Naive thymus-derived CD8-positive, alpha-beta T cell (primary cell): Measurements from ENCODE around the gene SNN. TPM values are rescaled to one million over a fixed set of nuclear protein-coding genes. Genes with fewer than 3 reads are reported as not detected.

Source experiments
- ATAC-seq, 2 donors: fragments of 150-1000 bp; cut with Tn5 transposase in 1 of 2; sonication (Bioruptor Pico), chemical (Tn5 transposase) in 1 of 2; 1 replicate in 1 of 2; 2 replicates in 1 of 2; pipeline ENCODE4 v1.10.0; 2021; ENCODE audit warnings: mild to moderate bottlenecking in 2 of 2, moderate library complexity in 2 of 2
- POLR2A ChIA-PET: fragments of 350-600 bp; sonication (Branson Sonifier 250); formaldehyde crosslinking; loops from one replicate; lab custom pipeline; 2021; ENCODE audit warnings: antibody characterized with exemption; lab: Charles Lee
- DNase-seq, 10 donors: peaks; one replicate each; pipeline versions ENCODE4 v3.0.0 to v3.0.0-alpha.2; 2020 to 2022
- H3K27ac Mint-ChIP-seq, 10 donors: one replicate each; pipeline ENCODE4 v1.8.0; 2020 to 2022; ENCODE audit warnings: mild to moderate bottlenecking in 10 of 10, mixed read lengths in 10 of 10, moderate library complexity in 4 of 10, inconsistent platforms in 1 of 10
- H3K27me3 Mint-ChIP-seq, 5 donors: one replicate each; pipeline ENCODE4 v1.8.0; 2021 to 2022; ENCODE audit warnings: mixed read lengths in 5 of 5
- H3K36me3 Mint-ChIP-seq, 3 donors: one replicate each; pipeline ENCODE4 v1.8.0; 2020 to 2022; ENCODE audit warnings: mixed read lengths in 3 of 3, mild to moderate bottlenecking in 2 of 3, inconsistent platforms in 1 of 3
- H3K4me1 Mint-ChIP-seq, 4 donors: one replicate each; pipeline ENCODE4 v1.8.0; 2021 to 2022; ENCODE audit warnings: mixed read lengths in 4 of 4
- H3K4me3 Mint-ChIP-seq, 10 donors: one replicate each; pipeline ENCODE4 v1.8.0; 2020 to 2022; ENCODE audit warnings: mild to moderate bottlenecking in 10 of 10, mixed read lengths in 10 of 10, moderate library complexity in 6 of 10, inconsistent platforms in 1 of 10
- H3K9me3 Mint-ChIP-seq, 9 donors: one replicate each; pipeline ENCODE4 v1.8.0; 2020 to 2022; ENCODE audit warnings: mixed read lengths in 9 of 9, mild to moderate bottlenecking in 3 of 9, inconsistent platforms in 1 of 9, moderate library complexity in 1 of 9
- polyA plus RNA-seq, 3 donors: library from polyadenylated mRNA; unstranded; fragments of 300-500 nt; fragmentation: Illumina TruSeq; gene quantifications; one replicate each; pipeline ENCODE4 v1.2.3, GENCODE V29; 2021
- total RNA-seq, 8 experiments: library from RNA in 2 of 8; stranded (reverse) in 2 of 8; gene quantifications; one replicate each; pipeline ENCODE4 v1.2.3 and lab custom pipeline; 2021 to 2026

The SNN gene
- total and polyA plus RNA-seq, 5 experiments from 2014 or later, result 16.0 to 26.9 (median 24.4) TPM

DNA sequence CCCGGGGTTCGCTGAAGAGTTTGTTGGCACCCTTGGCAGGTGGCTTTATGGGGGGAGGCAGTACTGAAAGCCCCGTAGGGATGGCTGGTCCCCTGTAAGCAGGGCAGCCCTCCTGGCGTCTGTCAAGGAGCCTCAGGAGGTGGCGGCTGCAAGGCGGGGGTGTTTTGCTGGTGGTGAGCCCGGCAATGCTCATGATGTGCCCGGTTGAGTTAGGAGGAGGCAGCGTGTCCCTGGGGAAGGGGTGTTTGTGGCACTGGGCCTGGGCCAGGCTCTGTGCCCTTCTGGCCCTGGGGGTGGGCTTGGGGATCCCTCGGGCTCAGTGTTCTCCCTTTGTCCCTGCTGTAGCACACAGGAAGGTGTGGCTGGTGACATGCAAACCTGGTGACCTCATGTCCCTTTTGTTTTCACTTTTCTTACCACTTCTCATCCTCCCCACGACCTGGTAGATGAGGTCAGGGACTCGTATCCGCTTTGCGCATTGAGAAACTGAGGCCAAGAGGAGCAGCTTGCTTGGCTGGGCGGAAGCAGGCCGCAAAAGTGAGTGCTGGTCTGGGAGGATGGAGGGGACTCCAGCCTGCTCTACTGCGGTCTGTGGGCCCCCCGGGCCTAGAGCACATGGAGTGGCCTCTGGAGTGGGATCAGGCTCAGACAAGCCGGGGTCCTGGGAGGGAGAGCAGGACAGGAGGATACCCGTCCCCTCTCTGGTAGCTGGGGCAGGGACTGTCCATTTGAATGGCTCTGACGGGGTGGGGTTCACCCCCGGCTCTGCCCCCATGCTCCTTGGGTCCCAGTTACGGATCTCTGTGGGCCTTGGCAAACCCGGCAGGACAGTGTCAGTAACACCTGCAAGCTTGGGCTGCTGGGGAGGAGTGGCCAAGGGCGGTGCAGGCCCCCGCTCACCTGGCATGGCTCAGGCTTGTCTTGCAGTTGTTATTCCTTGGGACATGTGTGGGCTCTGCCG lies 2.2 kb downstream of the SNN start:
- no peaks in the 10 kb centered on the region for H3K9me3 Mint-ChIP-seq
- peaks cover 40 to 82% (median 80%) of the 10 kb centered on the region in 4 donors for H3K4me1 Mint-ChIP-seq
- POLR2A ChIA-PET, result interaction anchor here (0.6 to 3.2 kb wide), 9 partner anchors 8 to 129 kb away, joined by 3 to 21 read pairs (median 6); partner anchors contain the start of genes LITAF and TXNDC11
- no peaks in the 10 kb centered on the region for H3K27me3 Mint-ChIP-seq
- ATAC-seq (peak; percentile 23 to 54), DNase-seq (peak in 9 of 10 donors; percentile 20 to 68 (median 48))
- peak overlapping the region; percentile 94 to 98 (median 97) for H3K27ac Mint-ChIP-seq
- H3K36me3 Mint-ChIP-seq, result peaks cover 0 to 6% (median 0%) of the 10 kb centered on the region in 3 donors
- H3K4me3 Mint-ChIP-seq, result peak overlapping the region; percentile 81 to 95 (median 90)

- Mint-ChIP-seq H3K4me3 (peak overlapping the region in 9 of 10 donors; percentile 81 to 95 (median 89)), H3K27me3 (no peaks in the 10 kb centered on the region), H3K36me3 (peaks cover 0 to 13% (median 0%) of the 10 kb centered on the region in 3 donors), H3K4me1 (peaks cover 36 to 82% (median 76%) of the 10 kb centered on the region in 4 donors), H3K9me3 (no peaks in the 10 kb centered on the region), H3K27ac (peak overlapping the region; percentile 94 to 98 (median 97))
- POLR2A ChIA-PET, result interaction anchor here (0.6 to 3.2 kb wide), 5 partner anchors 9 to 49 kb away, joined by 3 to 21 read pairs (median 4); no protein-coding TSS in a partner anchor
- no peak for DNase-seq
- no peak for ATAC-seq
These were observed 3.0 kb downstream of the SNN start for GRCh38 chr16:11671271-11671670.

DNA sequence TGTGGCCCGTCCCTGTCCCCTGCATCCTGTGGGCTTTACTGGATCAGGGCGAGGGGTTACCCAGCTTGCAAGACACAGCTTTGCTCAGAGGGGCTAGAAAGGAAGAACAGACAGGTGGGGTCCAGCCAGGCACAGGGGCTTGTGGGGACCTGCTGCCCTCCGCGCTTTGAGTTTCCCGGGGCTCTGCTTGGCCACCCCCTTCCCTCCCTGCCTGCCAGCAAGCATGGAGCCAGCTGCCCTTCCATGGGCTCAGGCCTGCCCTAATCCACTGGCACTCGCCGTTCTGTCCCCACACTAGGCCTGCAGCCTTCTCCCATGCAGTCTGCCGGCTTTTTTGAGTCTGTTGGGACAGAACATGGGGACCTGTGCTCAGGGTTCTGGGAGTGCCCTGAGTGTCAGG lies 3.4 kb downstream of the SNN start:
- Mint-ChIP-seq H3K4me3 (peak overlapping the region; percentile 34 to 94 (median 87)), H3K36me3 (peaks cover 0 to 17% (median 0%) of the 10 kb centered on the region in 3 donors), H3K4me1 (peaks cover 34 to 83% (median 74%) of the 10 kb centered on the region in 4 donors), H3K9me3 (no peaks in the 10 kb centered on the region), H3K27me3 (no peaks in the 10 kb centered on the region), H3K27ac (peak overlapping the region; percentile 94 to 98 (median 97))
- POLR2A ChIA-PET, result interaction anchor here (1.0 kb wide), 1 partner anchor 9 kb away, joined by 3 read pairs; no protein-coding TSS in a partner anchor
- ATAC-seq, result no peak
- peak in 1 of 10 donors; percentile 45 for DNase-seq

- Mint-ChIP-seq H3K4me3 (peak overlapping the region; percentile 26 to 94 (median 84)), H3K27me3 (no peaks in the 10 kb centered on the region), H3K36me3 (peaks cover 0 to 24% (median 0%) of the 10 kb centered on the region in 3 donors), H3K4me1 (peaks cover 33 to 84% (median 72%) of the 10 kb centered on the region in 4 donors), H3K27ac (peak overlapping the region; percentile 88 to 98 (median 97)), H3K9me3 (no peaks in the 10 kb centered on the region)
- peak in 1 of 2 donors; percentile 26 for ATAC-seq
- DNase-seq, result peak in 7 of 10 donors; percentile 25 to 75 (median 43)
- POLR2A ChIA-PET, result interaction anchor here (1.0 to 1.4 kb wide), 2 partner anchors 8 kb away, joined by 3 to 5 read pairs; no protein-coding TSS in a partner anchor
These were observed 4.2 kb downstream of the SNN start for GRCh38 chr16:11672206-11673090.

DNA sequence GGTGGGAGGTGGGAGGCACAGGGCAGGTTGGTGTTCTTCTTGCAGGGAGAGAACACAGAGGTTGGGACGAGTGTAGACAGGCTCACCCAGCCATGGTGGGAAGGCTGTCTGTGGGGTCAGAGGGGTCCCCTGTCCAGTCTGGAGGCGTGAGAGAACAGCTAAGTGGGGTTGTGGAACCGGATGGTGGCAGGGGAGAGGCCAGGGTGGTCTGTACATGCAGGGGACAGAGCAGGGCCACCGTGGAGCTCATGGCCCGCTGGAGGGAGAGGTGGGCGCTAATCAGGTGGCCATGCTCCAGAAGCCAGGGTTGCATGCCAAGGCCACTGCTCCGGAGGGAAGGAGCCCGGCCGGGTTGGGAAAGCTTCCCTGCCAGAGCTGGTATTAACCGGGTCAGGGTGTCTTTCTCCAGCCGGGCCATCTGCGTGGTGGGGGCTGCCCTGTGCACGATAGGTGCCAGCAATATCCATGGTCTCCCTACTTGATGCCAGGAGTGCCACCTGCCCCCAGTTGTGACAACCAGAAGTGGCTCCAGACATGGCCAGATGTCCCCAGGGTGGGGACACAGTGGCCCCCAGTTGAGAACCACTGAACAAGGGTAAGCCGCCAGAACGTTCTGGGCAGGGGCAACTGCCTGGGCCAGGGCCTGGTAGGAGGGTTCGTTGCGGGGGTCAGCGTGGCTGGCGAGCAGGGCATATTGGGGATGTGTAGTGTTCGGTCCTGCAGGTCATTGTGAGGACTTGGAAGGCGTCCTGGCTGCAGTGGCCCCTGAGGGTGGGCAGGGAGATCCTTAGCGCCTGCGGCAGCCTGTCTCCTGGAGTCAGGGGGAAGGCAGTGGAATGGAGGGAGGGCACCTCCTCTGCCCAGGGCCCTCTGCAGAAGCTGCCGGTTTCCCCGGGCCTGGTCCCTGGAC lies 5.1 kb downstream of the SNN start:
- Mint-ChIP-seq H3K4me1 (peaks cover 36 to 89% (median 77%) of the 10 kb centered on the region in 4 donors), H3K27ac (peak overlapping the region; percentile 88 to 98 (median 97)), H3K27me3 (no peaks in the 10 kb centered on the region), H3K36me3 (peaks cover 0 to 33% (median 0%) of the 10 kb centered on the region in 3 donors), H3K9me3 (no peaks in the 10 kb centered on the region), H3K4me3 (peak overlapping the region; percentile 26 to 94 (median 82))
- ATAC-seq (no peak), DNase-seq (peak in 1 of 10 donors; percentile 63)
- POLR2A ChIA-PET, result interaction anchor here (0.8 to 1.4 kb wide), 2 partner anchors 9 to 14 kb away, joined by 5 to 6 read pairs; no protein-coding TSS in a partner anchor

DNA sequence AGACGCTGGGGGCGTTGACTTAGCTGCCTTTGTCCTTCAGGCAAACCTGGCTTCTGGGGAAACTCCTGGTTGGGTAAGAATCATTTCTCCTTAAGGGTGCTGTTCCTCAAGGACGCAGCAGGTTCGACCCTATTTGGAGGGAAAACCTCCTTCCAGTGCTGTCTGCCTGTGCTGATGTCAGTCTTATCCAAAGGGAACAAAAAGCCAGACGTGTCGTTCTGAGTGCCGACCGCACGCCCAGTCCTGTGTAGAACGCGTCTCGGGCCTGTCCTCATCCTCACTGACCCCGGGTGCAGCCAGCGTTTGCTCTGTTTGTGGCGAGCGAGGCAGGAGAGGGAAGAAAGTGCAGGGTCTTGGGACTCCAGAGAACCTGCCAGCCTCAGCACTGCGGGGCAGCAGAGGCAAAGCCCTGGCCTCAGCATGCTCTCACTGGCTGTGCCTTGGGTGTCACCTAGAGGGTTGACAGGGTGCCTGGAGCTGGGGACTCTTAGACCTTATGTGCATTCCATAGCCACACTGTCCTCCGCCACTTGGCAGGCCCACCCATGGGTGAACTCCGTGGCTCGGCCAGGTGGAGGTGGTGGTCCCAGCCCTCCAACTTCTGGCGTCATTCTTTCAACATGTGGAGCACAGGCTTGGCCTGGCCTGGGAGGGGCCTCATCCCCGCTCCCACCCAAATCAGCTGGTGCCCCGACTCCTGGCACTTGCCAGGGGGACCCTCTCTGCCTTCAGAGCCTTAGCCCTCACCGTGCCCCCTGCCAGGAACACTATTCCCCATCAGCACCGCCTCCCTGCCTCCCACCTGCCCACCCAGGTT lies 6.0 kb downstream of the SNN start:
- POLR2A ChIA-PET, result interaction anchor here (0.6 to 1.4 kb wide), 3 partner anchors 10 to 15 kb away, joined by 3 to 6 read pairs (median 5); no protein-coding TSS in a partner anchor
- Mint-ChIP-seq H3K27me3 (no peaks in the 10 kb centered on the region), H3K36me3 (peaks cover 0 to 40% (median 0%) of the 10 kb centered on the region in 3 donors), H3K9me3 (no peaks in the 10 kb centered on the region), H3K27ac (peak overlapping the region; percentile 69 to 97 (median 90)), H3K4me1 (peaks cover 37 to 95% (median 83%) of the 10 kb centered on the region in 4 donors), H3K4me3 (peak overlapping the region in 4 of 10 donors; percentile 32 to 59 (median 54))
- ATAC-seq, result no peak
- DNase-seq, result peak in 1 of 10 donors; percentile 53

DNA sequence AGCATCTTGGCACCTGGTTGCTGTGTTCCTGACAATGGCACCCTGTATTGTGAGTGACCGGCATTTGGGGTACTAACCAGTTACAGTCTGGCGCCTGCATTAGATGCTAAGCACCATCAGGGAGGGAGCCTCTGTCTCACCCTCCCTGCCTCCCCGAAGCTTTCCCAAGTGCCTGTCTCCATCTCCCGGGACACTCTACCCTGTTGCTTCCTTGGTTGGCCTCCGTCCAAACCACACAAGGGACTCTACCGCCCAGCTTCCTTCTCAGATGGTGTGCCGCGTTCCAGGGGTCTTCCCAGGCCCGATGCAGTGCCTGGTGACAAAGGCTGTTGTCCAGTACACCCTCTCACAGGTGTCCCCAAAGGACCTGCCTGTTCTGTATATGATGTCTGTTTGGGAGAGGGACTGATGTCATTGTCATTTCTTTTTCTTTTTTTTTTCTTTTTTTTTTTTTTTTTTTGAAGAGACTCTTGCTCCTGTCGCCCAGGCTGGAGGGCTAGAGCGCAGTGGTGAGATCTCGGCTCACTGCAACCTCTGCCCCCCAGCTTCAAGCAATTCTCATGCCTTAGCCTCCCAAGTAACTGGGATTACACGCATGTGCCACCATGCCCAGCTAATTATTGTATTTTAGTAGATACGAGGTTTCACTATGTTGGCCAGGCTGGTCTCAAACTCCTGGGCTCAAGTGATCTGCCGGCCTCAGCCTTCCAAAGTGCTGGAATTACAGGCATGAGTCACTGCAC lies 6.7 kb downstream of the SNN start:
- Mint-ChIP-seq H3K27me3 (no peaks in the 10 kb centered on the region), H3K4me3 (peak overlapping the region in 6 of 10 donors; percentile 25 to 59 (median 52)), H3K4me1 (peaks cover 41 to 95% (median 84%) of the 10 kb centered on the region in 4 donors), H3K36me3 (peaks cover 0 to 48% (median 1%) of the 10 kb centered on the region in 3 donors), H3K27ac (peak overlapping the region; percentile 69 to 97 (median 90)), H3K9me3 (no peaks in the 10 kb centered on the region)
- POLR2A ChIA-PET, result interaction anchor here (0.6 kb wide), 1 partner anchor 14 kb away, joined by 3 read pairs; no protein-coding TSS in a partner anchor
- DNase-seq, result peak in 1 of 10 donors; percentile 45
- no peak for ATAC-seq

DNA sequence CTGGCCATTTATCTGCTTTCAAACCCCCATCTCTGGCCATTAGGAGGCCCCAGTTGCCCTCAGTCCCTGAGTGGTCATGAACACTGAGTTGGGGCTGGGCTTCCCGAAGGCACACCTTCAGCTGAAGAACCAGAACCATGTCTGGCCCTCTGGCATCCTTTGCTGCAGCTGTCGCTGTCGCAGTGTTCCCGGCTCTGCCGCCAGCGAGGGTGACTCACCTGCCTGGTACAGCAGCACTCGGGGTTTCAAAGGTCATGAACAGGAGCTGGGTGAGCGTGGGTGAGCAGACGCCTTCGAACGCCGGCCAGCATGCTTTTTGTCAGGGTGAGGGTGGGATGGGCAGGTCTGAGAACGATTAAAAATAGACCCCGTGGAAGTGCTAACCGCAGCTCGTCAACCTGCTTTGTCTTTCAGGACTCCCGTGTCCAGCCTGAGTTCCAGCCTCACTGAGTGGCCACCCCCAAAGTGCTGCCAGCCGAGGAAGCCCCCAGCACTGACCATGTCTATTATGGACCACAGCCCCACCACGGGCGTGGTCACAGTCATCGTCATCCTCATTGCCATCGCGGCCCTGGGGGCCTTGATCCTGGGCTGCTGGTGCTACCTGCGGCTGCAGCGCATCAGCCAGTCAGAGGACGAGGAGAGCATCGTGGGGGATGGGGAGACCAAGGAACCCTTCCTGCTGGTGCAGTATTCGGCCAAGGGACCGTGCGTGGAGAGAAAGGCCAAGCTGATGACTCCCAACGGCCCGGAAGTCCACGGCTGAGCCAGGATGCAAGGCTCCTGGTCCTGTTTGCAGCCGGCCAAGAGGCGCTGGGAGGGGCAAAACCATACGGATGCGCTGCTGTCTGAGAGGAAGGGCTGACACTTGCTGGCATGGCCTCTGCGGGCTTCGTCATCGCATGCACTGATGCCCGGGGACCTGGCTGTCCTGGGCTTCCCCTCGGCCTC lies 7.6 kb downstream of the SNN start:
- Mint-ChIP-seq H3K4me1 (peaks cover 33 to 95% (median 81%) of the 10 kb centered on the region in 4 donors), H3K36me3 (peaks cover 0 to 48% (median 1%) of the 10 kb centered on the region in 3 donors)
- no peak for ATAC-seq

GRCh38 chr16:11676799-11677198 lies 8.5 kb downstream of the SNN start:
- Mint-ChIP-seq H3K9me3 (no peaks in the 10 kb centered on the region), H3K36me3 (peaks cover 0 to 51% (median 1%) of the 10 kb centered on the region in 3 donors), H3K4me1 (peaks cover 36 to 95% (median 81%) of the 10 kb centered on the region in 4 donors), H3K27me3 (no peaks in the 10 kb centered on the region), H3K4me3 (peak overlapping the region in 1 of 10 donors; percentile 20), H3K27ac (peak overlapping the region in 7 of 10 donors; percentile 42 to 89 (median 84))
- DNase-seq (peak in 1 of 10 donors; percentile 45), ATAC-seq (no peak)
- POLR2A ChIA-PET, result interaction anchor here (1.6 kb wide), 1 partner anchor 12 kb away, joined by 4 read pairs; no protein-coding TSS in a partner anchor

More for the DNA sequence above, 7.6 kb downstream of the SNN start:
- DNase-seq, result peak in 1 of 10 donors; percentile 62
- POLR2A ChIA-PET, result interaction anchor here (1.6 kb wide), 1 partner anchor 11 kb away, joined by 4 read pairs; no protein-coding TSS in a partner anchor
- H3K9me3 Mint-ChIP-seq, result no peaks in the 10 kb centered on the region
- peak overlapping the region in 2 of 10 donors; percentile 43 to 46 for H3K4me3 Mint-ChIP-seq
- H3K27ac Mint-ChIP-seq, result peak overlapping the region; percentile 38 to 97 (median 84)
- no peaks in the 10 kb centered on the region for H3K27me3 Mint-ChIP-seq
